Left ventricle myocardium inferior (tissue), 1 donor: ENCODE measurements around the gene OR6B2. TPM values are rescaled to one million over a fixed set of nuclear protein-coding genes. Genes with fewer than 3 reads are reported as not detected.

Source experiments
- DNase-seq: peaks from one replicate; pipeline ENCODE4 v3.0.0-alpha.2; 2020
- H3K27ac ChIP-seq: fragments of 200-600 bp; replicated peaks from 2 replicates; pipeline ENCODE4 v1.8.0; 2021
- H3K27me3 ChIP-seq: fragments of 200-600 bp; 2 replicates; pipeline ENCODE4 v1.8.0; 2021; ENCODE audit warnings: low read depth
- H3K36me3 ChIP-seq: fragments of 200-600 bp; 2 replicates; pipeline ENCODE4 v1.8.0; 2021
- H3K4me1 ChIP-seq: fragments of 200-600 bp; 2 replicates; pipeline ENCODE4 v1.8.0; 2021
- H3K4me3 ChIP-seq: fragments of 200-600 bp; 2 replicates; pipeline ENCODE4 v1.8.0; 2021; ENCODE audit warnings: mild to moderate bottlenecking, moderate library complexity
- H3K9me3 ChIP-seq: fragments of 200-600 bp; replicated peaks from 2 replicates; pipeline ENCODE4 v1.8.0; 2021
- CTCF ChIP-seq: fragments of 200-600 bp; IDR thresholded peaks from 2 replicates; pipeline ENCODE4 v1.8.0; 2021; ENCODE audit warnings: antibody characterized with exemption, mild to moderate bottlenecking, borderline replicate concordance
- intact Hi-C: fragments of 100-400 bp; cut with micrococcal nuclease; formaldehyde crosslinking; loops from one replicate; pipeline ENCODE4 v1.11.0; 2022
- total RNA-seq: library from RNA; stranded (reverse); fragmentation: NEBNext Ultra II Directional; extraction: Animal tissue kit (Norgen Biotek cat#: 25700); gene quantifications from one replicate; pipeline ENCODE4 v1.2.1, GENCODE V29; 2021
- donor health status: DM: no; HTN: yes; CAD: no; lungs with severe emphysema.

OR6B2 gene
- total RNA-seq, 1 donor from 2014 or later: not detected

GRCh38 chr2:240021488-240022104 lies 8.6 kb downstream of the OR6B2 start:
- no peaks in the 10 kb centered on the region for H3K9me3 ChIP-seq
- H3K27ac ChIP-seq: no peak overlapping the region
- TF ChIP-seq CTCF: peak; percentile 84
- H3K36me3 ChIP-seq: peaks cover 46% of the 10 kb centered on the region
- no peak overlapping the region for H3K4me3 ChIP-seq
- peaks cover 42% of the 10 kb centered on the region for H3K4me1 ChIP-seq
- DNase-seq: peak; percentile 60
- no peaks in the 10 kb centered on the region for H3K27me3 ChIP-seq
- intact Hi-C loops: no loop called here

GRCh38 chr2:240018071-240018750 lies 12.0 kb downstream of the OR6B2 start:
- TF ChIP-seq CTCF: no peak
- intact Hi-C loops: no loop called here
- Histone ChIP-seq H3K36me3 (peaks cover 80% of the 10 kb centered on the region), H3K27ac (no peak overlapping the region), H3K4me1 (peaks cover 18% of the 10 kb centered on the region), H3K4me3 (no peak overlapping the region), H3K9me3 (no peaks in the 10 kb centered on the region), H3K27me3 (no peaks in the 10 kb centered on the region)
- DNase-seq: no peak

- Histone ChIP-seq H3K4me3 (no peak overlapping the region), H3K27ac (no peak overlapping the region), H3K27me3 (no peaks in the 10 kb centered on the region), H3K4me1 (no peaks in the 10 kb centered on the region), H3K36me3 (peaks cover 99% of the 10 kb centered on the region), H3K9me3 (no peaks in the 10 kb centered on the region)
- no peak for TF ChIP-seq CTCF
- DNase-seq: no peak
- intact Hi-C loops: no loop called here
Observed at GRCh38 chr2:240014327-240014726, 15.9 kb downstream of the OR6B2 start.

GRCh38 chr2:240013343-240013742 lies 16.9 kb downstream of the OR6B2 start:
- H3K27me3 ChIP-seq: no peaks in the 10 kb centered on the region
- intact Hi-C loops: no loop called here
- no peaks in the 10 kb centered on the region for H3K4me1 ChIP-seq
- H3K36me3 ChIP-seq: peaks cover 99% of the 10 kb centered on the region
- DNase-seq: no peak
- no peak for TF ChIP-seq CTCF
- no peaks in the 10 kb centered on the region for H3K9me3 ChIP-seq
- no peak overlapping the region for H3K27ac ChIP-seq
- H3K4me3 ChIP-seq: no peak overlapping the region

GRCh38 chr2:240002983-240003382 lies 27.2 kb downstream of the OR6B2 start:
- peaks cover 97% of the 10 kb centered on the region for H3K36me3 ChIP-seq
- intact Hi-C loops: no loop called here
- H3K4me3 ChIP-seq: no peak overlapping the region
- no peak for TF ChIP-seq CTCF
- no peak overlapping the region for H3K27ac ChIP-seq
- DNase-seq: no peak
- H3K9me3 ChIP-seq: no peaks in the 10 kb centered on the region
- H3K4me1 ChIP-seq: peaks cover 3% of the 10 kb centered on the region
- no peaks in the 10 kb centered on the region for H3K27me3 ChIP-seq
